Measurements from ENCODE around the gene EFCAB5. TPM values are rescaled to one million over a fixed set of nuclear protein-coding genes. Genes with fewer than 3 reads are reported as not detected.

The EFCAB5 gene
- total and polyA plus RNA-seq, 2 of the 13 experiments (the other 11 are each of a cell fraction or from before 2014, with no cell fraction given): 0.15 TPM; not detected in 1

DNA sequence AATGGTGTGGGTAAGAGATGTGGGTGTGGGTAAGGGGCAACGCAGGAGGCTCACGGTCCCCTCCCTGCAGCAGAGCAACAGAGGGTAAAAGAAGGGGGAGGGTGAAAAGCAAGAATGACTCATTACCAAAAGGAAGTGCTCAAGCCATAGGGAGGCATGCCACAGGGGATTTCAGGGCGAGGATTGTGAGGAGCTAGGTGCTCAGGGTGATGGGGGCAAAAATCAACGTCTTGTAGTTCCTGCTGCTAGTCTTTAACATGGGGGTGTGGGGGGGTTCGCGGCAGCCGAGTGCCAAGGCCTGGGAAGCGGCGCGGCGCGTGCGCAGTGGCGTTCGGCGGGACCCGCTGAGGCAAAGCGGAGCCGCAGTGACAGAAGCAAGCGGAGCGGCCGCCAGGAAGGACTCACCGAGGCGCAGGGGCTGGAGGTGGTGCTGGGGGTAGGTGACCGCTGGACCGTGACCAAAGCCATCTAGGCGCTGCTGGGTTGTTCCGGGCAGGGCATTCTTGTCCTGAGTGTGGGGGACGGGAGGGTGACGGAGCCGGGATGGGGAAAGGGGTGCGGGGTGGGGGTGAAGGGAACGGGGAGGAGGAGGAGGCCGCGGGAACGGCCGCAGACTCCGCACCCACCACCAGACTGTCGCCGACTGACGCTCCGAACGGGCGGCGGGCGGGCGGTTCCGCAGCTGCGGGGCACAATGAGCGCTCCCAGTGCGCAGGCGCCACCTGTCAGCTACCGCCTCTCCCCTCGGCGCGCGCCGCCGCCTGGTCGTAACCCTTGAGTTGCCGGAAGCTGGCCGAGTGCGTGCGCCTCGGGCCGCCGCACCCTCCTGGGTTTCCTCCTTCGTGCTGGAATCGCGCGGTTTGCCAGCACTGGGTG lies 11.7 kb upstream of the EFCAB5 start, which contains the start of gene SSH2 (continued):
- TF ChIP-seq FOXK2 (IDR thresholded peaks at IDR 0.05) (no peak), HOXA5 (CRISPR knock-in tag; IDR thresholded peaks at IDR 0.05) (peak; percentile 14; the same call in 1 of the 2 replicates), TBX3 (IDR thresholded peaks at IDR 0.05; ENCODE audit: borderline replicate concordance) (no peak), ZNF317 (CRISPR knock-in tag; IDR thresholded peaks at IDR 0.05) (peak; percentile 35; the same call in 1 of the 2 replicates), SP140L (CRISPR knock-in tag; IDR thresholded peaks at IDR 0.05; ENCODE audit: borderline replicate concordance) (no peak), ZFP36L2 (CRISPR knock-in tag; IDR thresholded peaks at IDR 0.05) (no peak), BRCA1 (CRISPR knock-in tag; IDR thresholded peaks at IDR 0.05) (no peak), TMF1 (CRISPR knock-in tag; IDR thresholded peaks at IDR 0.05; ENCODE audit: low read depth) (no peak), ZC3H4 (CRISPR knock-in tag; IDR thresholded peaks at IDR 0.05; ENCODE audit: borderline replicate concordance) (no peak; the same call in 1 of the 2 replicates), ZNF549 (CRISPR knock-in tag; IDR thresholded peaks at IDR 0.05) (no peak), SMAD1 (CRISPR knock-in tag; IDR thresholded peaks at IDR 0.05; ENCODE audit: borderline replicate concordance, low read depth) (peak; percentile 28; the same call in 1 of the 2 replicates), ETV6 (CRISPR knock-in tag; conservative IDR thresholded peaks at IDR 0.05) (no peak), CEBPG (CRISPR knock-in tag; IDR thresholded peaks at IDR 0.05) (0 out of 2 replicates have a peak, but pooled peaks have one; percentile 17), HOXA3 (CRISPR knock-in tag; IDR thresholded peaks at IDR 0.05) (peak; percentile 59; the same call in 1 of the 2 replicates), ZBTB38 (CRISPR knock-in tag; IDR thresholded peaks at IDR 0.05) (no peak), ZNF879 (CRISPR knock-in tag; IDR thresholded peaks at IDR 0.05) (no peak), RFXANK (CRISPR knock-in tag; IDR thresholded peaks at IDR 0.05) (no peak), TGIF2 (CRISPR knock-in tag; IDR thresholded peaks at IDR 0.05) (peak; percentile 80), CENPT (CRISPR knock-in tag; IDR thresholded peaks at IDR 0.05; ENCODE audit: low read depth) (no peak), HDAC1 (CRISPR knock-in tag; IDR thresholded peaks at IDR 0.05) (peak; percentile 67), MTA3 (CRISPR knock-in tag; IDR thresholded peaks at IDR 0.05) (no peak), STAG1 (CRISPR knock-in tag; IDR thresholded peaks at IDR 0.05) (peak; percentile 1; the same call in 1 of the 2 replicates)
- TF ChIP-seq, protein P1, sequence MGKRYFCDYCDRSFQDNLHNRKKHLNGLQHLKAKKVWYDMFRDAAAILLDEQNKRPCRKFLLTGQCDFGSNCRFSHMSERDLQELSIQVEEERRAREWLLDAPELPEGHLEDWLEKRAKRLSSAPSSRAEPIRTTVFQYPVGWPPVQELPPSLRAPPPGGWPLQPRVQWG (CRISPR knock-in tag; IDR thresholded peaks at IDR 0.05; ENCODE audit: borderline replicate concordance, low read depth): no peak
- TF ChIP-seq, protein P2, sequence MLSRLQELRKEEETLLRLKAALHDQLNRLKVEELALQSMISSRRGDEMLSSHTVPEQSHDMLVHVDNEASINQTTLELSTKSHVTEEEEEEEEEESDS (CRISPR knock-in tag; IDR thresholded peaks at IDR 0.05; ENCODE audit: borderline replicate concordance): no peak
- TF ChIP-seq, protein P3, sequence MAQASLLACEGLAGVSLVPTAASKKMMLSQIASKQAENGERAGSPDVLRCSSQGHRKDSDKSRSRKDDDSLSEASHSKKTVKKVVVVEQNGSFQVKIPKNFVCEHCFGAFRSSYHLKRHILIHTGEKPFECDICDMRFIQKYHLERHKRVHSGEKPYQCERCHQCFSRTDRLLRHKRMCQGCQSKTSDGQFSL (CRISPR knock-in tag; IDR thresholded peaks at IDR 0.05): peak; percentile 92
- TF ChIP-seq, protein P4, sequence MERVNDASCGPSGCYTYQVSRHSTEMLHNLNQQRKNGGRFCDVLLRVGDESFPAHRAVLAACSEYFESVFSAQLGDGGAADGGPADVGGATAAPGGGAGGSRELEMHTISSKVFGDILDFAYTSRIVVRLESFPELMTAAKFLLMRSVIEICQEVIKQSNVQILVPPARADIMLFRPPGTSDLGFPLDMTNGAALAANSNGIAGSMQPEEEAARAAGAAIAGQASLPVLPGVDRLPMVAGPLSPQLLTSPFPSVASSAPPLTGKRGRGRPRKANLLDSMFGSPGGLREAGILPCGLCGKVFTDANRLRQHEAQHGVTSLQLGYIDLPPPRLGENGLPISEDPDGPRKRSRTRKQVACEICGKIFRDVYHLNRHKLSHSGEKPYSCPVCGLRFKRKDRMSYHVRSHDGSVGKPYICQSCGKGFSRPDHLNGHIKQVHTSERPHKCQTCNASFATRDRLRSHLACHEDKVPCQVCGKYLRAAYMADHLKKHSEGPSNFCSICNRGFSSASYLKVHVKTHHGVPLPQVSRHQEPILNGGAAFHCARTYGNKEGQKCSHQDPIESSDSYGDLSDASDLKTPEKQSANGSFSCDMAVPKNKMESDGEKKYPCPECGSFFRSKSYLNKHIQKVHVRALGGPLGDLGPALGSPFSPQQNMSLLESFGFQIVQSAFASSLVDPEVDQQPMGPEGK (CRISPR knock-in tag; IDR thresholded peaks at IDR 0.05): peak; percentile 91
- TF ChIP-seq, protein P5, sequence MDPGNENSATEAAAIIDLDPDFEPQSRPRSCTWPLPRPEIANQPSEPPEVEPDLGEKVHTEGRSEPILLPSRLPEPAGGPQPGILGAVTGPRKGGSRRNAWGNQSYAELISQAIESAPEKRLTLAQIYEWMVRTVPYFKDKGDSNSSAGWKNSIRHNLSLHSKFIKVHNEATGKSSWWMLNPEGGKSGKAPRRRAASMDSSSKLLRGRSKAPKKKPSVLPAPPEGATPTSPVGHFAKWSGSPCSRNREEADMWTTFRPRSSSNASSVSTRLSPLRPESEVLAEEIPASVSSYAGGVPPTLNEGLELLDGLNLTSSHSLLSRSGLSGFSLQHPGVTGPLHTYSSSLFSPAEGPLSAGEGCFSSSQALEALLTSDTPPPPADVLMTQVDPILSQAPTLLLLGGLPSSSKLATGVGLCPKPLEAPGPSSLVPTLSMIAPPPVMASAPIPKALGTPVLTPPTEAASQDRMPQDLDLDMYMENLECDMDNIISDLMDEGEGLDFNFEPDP (CRISPR knock-in tag; conservative IDR thresholded peaks at IDR 0.05): no peak
